HG03139 (cell line): ENCODE results near the gene BCAN.
"Not testable (repeated sequence)": the region's sequence is repeated elsewhere in the genome, so short reads cannot be mapped to it uniquely, and the experiment has no call there.

ENCODE experiments used
- ATAC-seq: cut with Tn5 transposase; IDR thresholded peaks from one replicate; pipeline ENCODE4 v1.9.1; 2021; ENCODE audit not compliant: unreplicated experiment

BCAN gene

DNA sequence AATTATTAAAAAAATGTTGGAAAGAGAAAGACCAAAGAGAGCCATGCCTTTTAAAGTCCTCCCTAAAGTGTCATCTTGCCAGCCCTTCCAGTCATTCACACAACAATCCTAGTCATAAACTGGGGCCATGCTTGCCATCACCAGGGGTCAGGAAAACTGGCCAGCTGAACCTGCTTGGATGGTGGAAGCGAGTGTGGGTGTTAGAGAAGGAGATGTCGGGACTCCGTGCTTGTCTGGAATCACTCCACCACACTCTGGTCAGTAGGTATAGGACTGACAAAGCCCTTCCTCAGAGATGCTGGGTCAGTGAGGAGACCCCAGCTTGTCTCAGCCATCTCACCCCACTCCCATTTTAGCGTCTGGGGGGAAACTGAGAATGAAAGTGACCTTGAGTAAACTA, 26.0 kb upstream of the BCAN start:
- no peak for ATAC-seq

GRCh38 chr1:156616463-156616862, 25.5 kb upstream of the BCAN start:
- ATAC-seq = no peak

GRCh38 chr1:156618853-156619581, 22.9 kb upstream of the BCAN start, which contains the start of gene HAPLN2:
Gene HAPLN2 (plus strand): TSS chr1:156619415. CDS start chr1:156623491, 4,076 bp downstream.
- ATAC-seq = no peak

GRCh38 chr1:156619582-156619955, 22.3 kb upstream of the BCAN start:
- ATAC-seq = no peak

- ATAC-seq = no peak
Measured at GRCh38 chr1:156622581-156623297, 19.2 kb upstream of the BCAN start.

GRCh38 chr1:156623946-156624813, 17.7 kb upstream of the BCAN start:
- no peak for ATAC-seq

DNA sequence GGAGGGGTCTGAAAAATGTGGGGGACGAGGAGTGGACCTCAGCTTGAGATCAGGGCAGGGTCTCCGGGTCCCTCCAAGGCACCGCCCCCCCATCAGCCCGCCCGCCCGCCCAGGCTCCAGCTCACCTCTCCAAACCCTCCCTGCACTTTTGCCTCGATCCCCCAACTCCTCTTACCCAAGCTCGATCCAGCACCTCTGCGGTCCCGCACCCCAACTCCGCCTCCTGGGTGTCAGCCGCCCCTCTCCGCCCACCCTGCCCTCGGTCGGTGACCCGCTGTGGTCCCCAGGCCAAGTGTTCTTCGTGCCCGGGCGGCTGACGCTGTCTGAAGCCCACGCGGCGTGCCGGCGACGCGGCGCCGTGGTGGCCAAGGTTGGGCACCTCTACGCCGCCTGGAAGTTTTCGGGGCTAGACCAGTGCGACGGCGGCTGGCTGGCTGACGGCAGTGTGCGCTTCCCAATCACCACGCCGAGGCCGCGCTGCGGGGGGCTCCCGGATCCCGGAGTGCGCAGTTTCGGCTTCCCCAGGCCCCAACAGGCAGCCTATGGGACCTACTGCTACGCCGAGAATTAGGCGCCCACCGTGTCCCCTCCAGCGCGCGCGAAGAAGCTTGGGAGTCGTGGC, 17.0 kb upstream of the BCAN start:
- ATAC-seq = no peak

GRCh38 chr1:156625436-156626078, 16.4 kb upstream of the BCAN start:
- ATAC-seq = no peak

- ATAC-seq = no peak
Measured at GRCh38 chr1:156626079-156626438, 15.9 kb upstream of the BCAN start.

GRCh38 chr1:156627313-156627880, 14.5 kb upstream of the BCAN start:
- no peak for ATAC-seq

DNA sequence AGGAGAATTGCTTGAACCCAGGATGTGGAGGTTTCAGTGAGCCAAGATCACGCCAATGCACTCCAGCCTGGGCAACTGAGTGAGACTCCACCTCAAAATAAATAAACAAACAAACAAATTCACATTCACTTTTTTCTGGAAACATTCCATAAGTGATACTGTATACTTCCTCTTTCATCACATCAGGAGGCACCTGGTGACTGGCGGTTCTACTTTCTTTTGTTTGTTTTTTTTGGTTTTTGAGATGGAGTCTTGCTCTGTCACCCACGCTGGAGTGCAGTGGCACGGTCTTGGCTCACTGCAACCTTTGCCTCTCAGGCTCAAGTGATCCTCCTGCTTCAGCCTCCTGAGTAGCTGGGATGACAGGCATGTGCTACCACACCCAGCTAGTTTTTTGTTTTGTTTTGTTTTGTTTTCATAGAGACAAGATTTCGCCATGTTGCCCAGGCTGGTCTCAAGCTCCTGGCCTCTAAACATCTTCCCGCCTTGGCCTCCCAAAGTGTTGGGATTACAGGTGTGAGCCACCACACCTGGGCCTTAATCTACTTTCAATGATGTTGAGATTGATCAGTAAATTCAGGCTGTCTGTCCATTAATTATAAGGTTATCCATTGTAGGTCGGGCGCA, 12.0 kb upstream of the BCAN start:
- ATAC-seq = no peak

DNA sequence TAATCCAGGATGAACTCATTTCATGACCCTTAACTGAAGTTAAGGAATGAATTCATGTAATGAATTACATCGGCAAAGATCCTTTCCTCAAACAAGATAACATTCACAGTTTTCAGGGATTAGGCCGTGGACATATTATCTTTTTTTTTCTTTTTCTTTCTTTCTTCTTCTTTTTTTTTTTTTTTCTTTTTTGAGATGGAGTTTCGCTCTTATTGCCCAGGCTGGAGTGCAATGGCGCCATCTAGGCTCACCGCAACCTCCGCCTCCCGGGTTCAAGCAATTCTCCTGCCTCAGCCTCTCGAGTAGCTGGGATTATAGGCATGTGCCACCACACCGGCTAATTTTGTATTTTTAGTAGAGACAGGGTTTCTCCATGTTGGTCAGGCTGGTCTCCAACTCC, 10.8 kb upstream of the BCAN start:
- ATAC-seq = not testable (repeated sequence)

- ATAC-seq = no peak
Measured at GRCh38 chr1:156632355-156632754, 9.6 kb upstream of the BCAN start.

DNA sequence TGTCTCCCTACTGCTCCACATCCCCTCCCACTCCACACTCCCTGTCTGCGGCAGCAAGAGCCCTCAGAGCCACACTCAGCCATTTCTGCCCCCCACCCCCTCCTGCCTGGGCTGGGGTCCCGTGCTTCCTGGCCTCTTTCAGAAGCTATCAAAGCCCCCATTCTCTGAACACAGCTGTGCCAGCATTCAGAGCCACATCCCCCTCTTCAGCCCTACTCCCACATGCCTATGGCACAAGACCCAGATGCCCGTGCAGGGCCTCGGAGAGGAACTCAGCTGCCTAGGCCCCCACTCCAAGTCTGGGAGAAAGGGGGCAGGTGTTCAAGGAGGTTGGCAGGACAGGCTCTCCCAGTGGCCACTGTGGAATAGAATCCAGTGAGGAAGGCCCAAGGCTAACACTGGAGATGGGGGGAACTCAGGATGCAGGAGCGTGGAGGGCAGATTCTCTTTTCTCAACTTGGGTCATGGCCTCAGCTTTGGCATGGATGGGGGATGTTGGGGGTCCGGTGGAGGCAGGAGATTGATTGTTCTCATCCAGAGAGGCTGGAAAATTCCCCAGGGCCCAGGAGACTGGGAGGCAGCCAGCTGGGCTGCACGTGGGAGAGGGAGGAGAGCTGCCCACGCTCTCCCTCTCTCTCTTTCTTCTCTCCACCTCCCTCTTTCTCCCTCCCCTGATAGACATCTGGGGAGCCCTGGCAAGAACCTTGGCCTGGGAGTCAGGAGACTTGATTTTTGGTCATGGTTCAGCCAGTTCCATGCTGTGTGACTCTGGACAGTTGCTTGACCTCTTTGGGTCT, 3.5 kb upstream of the BCAN start:
- no peak for ATAC-seq

GRCh38 chr1:156639601-156640101, 2.3 kb upstream of the BCAN start:
- no peak for ATAC-seq

GRCh38 chr1:156640842-156641706, 843 bp upstream of the BCAN start:
- ATAC-seq = no peak

GRCh38 chr1:156642265-156643048, 540 bp downstream of the BCAN start:
- no peak for ATAC-seq
